Transverse colon (tissue), 4 donors: ENCODE data around the gene TAS1R2. TPM values are rescaled to one million over a fixed set of nuclear protein-coding genes. Genes with fewer than 3 reads are reported as not detected.

Source experiments
- DNase-seq: peaks from one replicate; pipeline ENCODE4 v3.0.0-alpha.2; 2019
- H3K27ac ChIP-seq, 4 donors: fragments of 200-600 bp; sonication (generic); 2 replicates each; pipeline ENCODE4 v1.5.1; 2016 to 2018; ENCODE audit warnings: inconsistent platforms in 4 of 4
- H3K27me3 ChIP-seq: fragments of 200-600 bp; sonication (generic); 2 replicates; pipeline ENCODE4 v1.5.1; 2017; ENCODE audit warnings: inconsistent platforms
- H3K36me3 ChIP-seq, 4 donors: fragments of 200-600 bp; sonication (generic); 2 replicates each; pipeline ENCODE4 v1.5.1; 2017 to 2019; ENCODE audit warnings: inconsistent platforms in 4 of 4
- H3K4me1 ChIP-seq, 4 donors: fragments of 200-600 bp; sonication (generic); 2 replicates each; pipeline ENCODE4 v1.5.1; 2017 to 2020; ENCODE audit warnings: inconsistent platforms in 4 of 4
- H3K4me3 ChIP-seq, 4 donors: fragments of 200-600 bp; sonication (generic); 1 replicate in 1 of 4; 2 replicates in 3 of 4; pipeline versions ENCODE4 v1.5.1 to v1.6.1; 2017 to 2019; ENCODE audit warnings: inconsistent platforms in 4 of 4
- H3K9me3 ChIP-seq, 2 donors: fragments of 200-600 bp; sonication (generic); 2 replicates each; pipeline ENCODE4 v1.5.1; 2017 to 2019; ENCODE audit warnings: inconsistent platforms in 2 of 2
- EP300 ChIP-seq: sonication (generic); formaldehyde crosslinking; IDR thresholded peaks from one replicate; pipeline ENCODE4 v1.6.1; 2017; ENCODE audit warnings: antibody characterized with exemption, low read depth
- POLR2A ChIP-seq: fragments of 450-650 bp; IDR thresholded peaks from one replicate; pipeline ENCODE4 v1.6.1; 2016; ENCODE audit warnings: antibody characterized with exemption, mild to moderate bottlenecking, moderate library complexity
- POLR2AphosphoS5 ChIP-seq, 3 donors: sonication (generic); formaldehyde crosslinking; IDR thresholded peaks; one replicate each; pipeline ENCODE4 v1.6.1; 2016; ENCODE audit warnings: antibody characterized with exemption in 3 of 3
- WGBS, 2 donors: methylation state at CpG; one replicate each; pipeline ENCODE4 v1.1.5; 2018; ENCODE audit warnings: low coverage in 1 of 2; 5-methylcytosine and 5-hydroxymethylcytosine counted together
- in situ Hi-C, 4 donors: fragments of 200-750 bp; cut with MboI; loops; one replicate each; pipeline versions ENCODE4 v1.15.0 to v1.15.1; 2017; ENCODE audit warnings: low sequenced_read_pairs in 3 of 4, low pct_ligation_motif_present in 1 of 4, low pct_unique_long_range_greater_than_20kb in 1 of 4
- intact Hi-C: fragments of 100-400 bp; cut with DNase I; formaldehyde crosslinking; loops from one replicate; pipeline ENCODE4 v1.15.1; 2023; ENCODE audit warnings: low total_unique reads
- total RNA-seq, 4 donors: library from RNA; depleted of rRNA; stranded (reverse); fragments of >200 nt; gene quantifications; one replicate each; pipeline ENCODE4 v1.1.0, GENCODE V29; 2016
- TF ChIP-seq, protein P1 (sequence below), 5 experiments: fragments of 200-600 bp in 3 of 5; fragments of 450-650 bp in 2 of 5; sonication (generic) in 3 of 5; IDR thresholded peaks; 1 replicate in 2 of 5; 2 replicates in 3 of 5; pipeline ENCODE4 v1.5.1; 2016 to 2017; ENCODE audit warnings: antibody characterized with exemption in 5 of 5, inconsistent platforms in 3 of 5, mild to moderate bottlenecking in 2 of 5, moderate library complexity in 1 of 5

The TAS1R2 gene
- total RNA-seq, 4 donors from 2014 or later = not detected

DNA sequence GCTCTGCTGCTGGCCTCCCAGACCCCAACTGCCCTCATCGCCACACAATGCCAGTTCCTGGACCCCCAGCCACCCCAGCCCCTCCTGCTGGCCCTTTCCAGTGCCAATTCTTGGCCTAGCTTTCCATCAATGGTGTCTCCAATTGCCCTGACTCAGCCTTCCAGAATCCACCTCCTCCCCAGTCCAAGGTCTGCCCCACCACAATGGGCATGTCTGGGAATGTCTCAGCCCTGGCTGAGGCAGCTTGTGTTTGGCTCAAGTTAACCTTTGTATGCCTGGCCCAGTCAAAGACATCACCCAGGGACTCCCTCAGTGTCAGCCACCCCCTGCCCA is 26.5 kb upstream of the TAS1R2 start:
- no peaks in the 10 kb centered on the region for H3K27me3 ChIP-seq
- H3K36me3 ChIP-seq = no peaks in the 10 kb centered on the region
- WGBS, 2 donors = 96% methylated on average over 1 of the region's 1 CpG; no CpG with 5 or more reads in 1 of the 2 donors
- H3K4me1 ChIP-seq = no peaks in the 10 kb centered on the region
- no peak for TF ChIP-seq POLR2AphosphoS5 (IDR thresholded peaks at IDR 0.05)
- in situ Hi-C loops = loop anchor here in 1 of 4 donors (10.0 kb wide), 1 partner anchor 219 kb away; no protein-coding TSS in a partner anchor
- H3K9me3 ChIP-seq = no peaks in the 10 kb centered on the region
- H3K27ac ChIP-seq = no peak overlapping the region
- DNase-seq = no peak
- no peak overlapping the region for H3K4me3 ChIP-seq
- intact Hi-C loops = loop anchor here (10.0 kb wide), 1 partner anchor 209 kb away; no protein-coding TSS in a partner anchor

DNA sequence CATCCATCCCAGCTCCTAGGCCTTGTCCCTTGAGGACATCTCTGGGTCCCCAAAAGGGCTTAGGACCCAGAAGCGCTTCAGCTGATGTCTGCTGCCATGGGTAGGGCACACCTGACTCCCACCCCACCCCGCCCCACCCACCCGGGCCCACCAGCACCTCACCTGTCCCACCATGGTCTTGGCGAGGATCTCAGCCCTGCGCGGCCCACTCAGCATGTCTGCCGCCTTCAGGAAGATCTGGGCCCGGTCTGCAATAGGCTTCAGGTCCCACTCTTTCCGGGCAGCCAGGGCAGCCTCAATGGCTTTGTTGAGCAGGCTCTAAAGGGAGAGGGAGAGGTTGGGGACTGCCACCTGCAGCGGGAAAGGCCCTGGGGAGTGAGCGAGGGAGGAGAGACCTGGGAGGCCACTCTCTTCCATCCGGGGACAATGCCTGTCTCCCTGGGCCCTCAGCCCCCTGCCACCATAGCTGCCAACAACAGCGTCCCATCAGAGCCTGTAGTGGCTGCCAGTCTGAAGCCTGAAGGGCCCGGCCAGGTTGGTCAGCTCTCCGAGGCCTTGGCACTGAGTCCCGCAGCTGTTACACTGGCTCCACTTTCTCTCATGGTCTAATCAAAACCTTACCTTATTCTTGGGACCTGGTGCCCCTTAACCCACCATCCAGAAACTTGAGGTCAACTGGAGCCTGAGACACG is 26.0 kb upstream of the TAS1R2 start:
- WGBS, 2 donors = 91% methylated on average over 16 of the region's 17 CpGs; no CpG with 5 or more reads in 1 of the 2 donors
- Histone ChIP-seq H3K9me3 (no peaks in the 10 kb centered on the region), H3K27me3 (no peaks in the 10 kb centered on the region), H3K27ac (no peak overlapping the region), H3K4me1 (no peaks in the 10 kb centered on the region), H3K36me3 (no peaks in the 10 kb centered on the region), H3K4me3 (no peak overlapping the region)
- in situ Hi-C loops = loop anchor here in 1 of 4 donors (10.0 kb wide), 1 partner anchor 219 kb away; no protein-coding TSS in a partner anchor
- no peak for DNase-seq
- intact Hi-C loops = loop anchor here (10.0 kb wide), 1 partner anchor 209 kb away; no protein-coding TSS in a partner anchor
- TF ChIP-seq, protein P1, sequence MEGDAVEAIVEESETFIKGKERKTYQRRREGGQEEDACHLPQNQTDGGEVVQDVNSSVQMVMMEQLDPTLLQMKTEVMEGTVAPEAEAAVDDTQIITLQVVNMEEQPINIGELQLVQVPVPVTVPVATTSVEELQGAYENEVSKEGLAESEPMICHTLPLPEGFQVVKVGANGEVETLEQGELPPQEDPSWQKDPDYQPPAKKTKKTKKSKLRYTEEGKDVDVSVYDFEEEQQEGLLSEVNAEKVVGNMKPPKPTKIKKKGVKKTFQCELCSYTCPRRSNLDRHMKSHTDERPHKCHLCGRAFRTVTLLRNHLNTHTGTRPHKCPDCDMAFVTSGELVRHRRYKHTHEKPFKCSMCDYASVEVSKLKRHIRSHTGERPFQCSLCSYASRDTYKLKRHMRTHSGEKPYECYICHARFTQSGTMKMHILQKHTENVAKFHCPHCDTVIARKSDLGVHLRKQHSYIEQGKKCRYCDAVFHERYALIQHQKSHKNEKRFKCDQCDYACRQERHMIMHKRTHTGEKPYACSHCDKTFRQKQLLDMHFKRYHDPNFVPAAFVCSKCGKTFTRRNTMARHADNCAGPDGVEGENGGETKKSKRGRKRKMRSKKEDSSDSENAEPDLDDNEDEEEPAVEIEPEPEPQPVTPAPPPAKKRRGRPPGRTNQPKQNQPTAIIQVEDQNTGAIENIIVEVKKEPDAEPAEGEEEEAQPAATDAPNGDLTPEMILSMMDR (IDR thresholded peaks at IDR 0.05) = no peak
- TF ChIP-seq EP300 (no peak), POLR2AphosphoS5 (IDR thresholded peaks at IDR 0.05) (no peak), POLR2A (no peak)

DNA sequence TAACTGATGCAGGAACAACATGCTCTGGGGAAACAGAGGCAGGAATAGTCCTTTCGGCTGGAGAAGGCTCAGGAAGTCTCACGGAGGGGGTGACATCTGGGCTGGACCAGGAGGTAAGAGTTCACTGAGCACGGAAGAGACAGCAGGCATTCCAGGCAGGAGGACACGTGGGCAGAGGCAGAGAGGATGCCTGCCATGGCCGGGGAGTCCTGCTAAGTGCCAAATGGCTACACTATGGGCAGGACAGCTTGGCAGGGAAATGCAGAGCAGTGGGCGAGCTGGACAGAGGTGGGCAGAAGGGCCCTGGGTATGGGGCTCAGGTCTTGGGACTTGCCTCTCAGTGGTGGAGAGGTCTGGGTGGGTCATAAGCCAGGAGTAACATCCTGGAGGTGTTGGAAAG is 25.3 kb upstream of the TAS1R2 start:
- Histone ChIP-seq H3K27ac (no peak overlapping the region), H3K27me3 (no peaks in the 10 kb centered on the region), H3K36me3 (no peaks in the 10 kb centered on the region), H3K4me3 (no peak overlapping the region), H3K9me3 (no peaks in the 10 kb centered on the region), H3K4me1 (no peaks in the 10 kb centered on the region)
- 84 to 95% methylated on average over 6 of the region's 6 CpGs for WGBS, 2 donors
- no peak for DNase-seq
- intact Hi-C loops = loop anchor here (10.0 kb wide), 1 partner anchor 210 kb away; no protein-coding TSS in a partner anchor
- TF ChIP-seq POLR2AphosphoS5 (IDR thresholded peaks at IDR 0.05) (no peak), POLR2A (no peak), EP300 (no peak)
- TF ChIP-seq, protein P1 (IDR thresholded peaks at IDR 0.05) = no peak
- in situ Hi-C loops = loop anchor here in 1 of 4 donors (10.0 kb wide), 1 partner anchor 220 kb away; no protein-coding TSS in a partner anchor

DNA sequence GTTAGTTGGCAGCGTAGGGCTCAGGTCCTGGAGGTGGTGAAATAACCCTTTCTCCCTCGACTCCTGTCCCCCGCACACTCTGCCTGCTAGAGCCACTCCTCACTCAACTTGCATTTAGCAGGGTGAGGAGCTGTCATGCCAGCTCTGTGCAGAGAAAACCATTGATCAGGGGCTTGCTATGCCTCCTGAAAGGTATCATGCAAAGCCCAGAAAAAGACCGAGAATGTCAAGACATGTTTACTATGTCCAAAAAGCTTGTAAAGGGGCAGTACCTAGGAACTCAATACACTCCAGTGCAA is 24.9 kb upstream of the TAS1R2 start:
- no peak for DNase-seq
- no peaks in the 10 kb centered on the region for H3K4me1 ChIP-seq
- WGBS, 2 donors = 60 to 68% methylated on average over 1 to 4 of the region's 4 CpGs
- intact Hi-C loops = loop anchor here (10.0 kb wide), 1 partner anchor 210 kb away; no protein-coding TSS in a partner anchor
- no peaks in the 10 kb centered on the region for H3K36me3 ChIP-seq
- TF ChIP-seq, protein P1 (IDR thresholded peaks at IDR 0.05) = no peak
- TF ChIP-seq POLR2A = no peak
- no peak for TF ChIP-seq POLR2AphosphoS5 (IDR thresholded peaks at IDR 0.05)
- no peak for TF ChIP-seq EP300
- no peaks in the 10 kb centered on the region for H3K27me3 ChIP-seq
- in situ Hi-C loops = loop anchor here in 1 of 4 donors (10.0 kb wide), 1 partner anchor 220 kb away; no protein-coding TSS in a partner anchor
- no peak overlapping the region for H3K4me3 ChIP-seq
- no peaks in the 10 kb centered on the region for H3K9me3 ChIP-seq
- no peak overlapping the region for H3K27ac ChIP-seq
